Liver (tissue), 9 donors: ENCODE measurements around the gene EFNA3. TPM values are rescaled to one million over a fixed set of nuclear protein-coding genes. Genes with fewer than 3 reads are reported as not detected.

Source experiments
- DNase-seq: peaks from one replicate; pipeline ENCODE4 v3.0.0-alpha.2; 2017; ENCODE audit warnings: low spot score
- H3K27ac ChIP-seq, 2 donors: one replicate each; pipeline ENCODE4 v1.7.0; 2013; ENCODE audit warnings: inconsistent platforms in 2 of 2, low read length in 2 of 2, control low read depth in 1 of 2, low read depth in 1 of 2, mild to moderate bottlenecking in 1 of 2
- H3K27me3 ChIP-seq, 4 donors: one replicate each; pipeline versions ENCODE4 v1.6.1 to v1.7.0; 2013; ENCODE audit warnings: low read length in 3 of 4, inconsistent platforms in 1 of 4, mild to moderate bottlenecking in 1 of 4, moderate library complexity in 1 of 4; ENCODE audit not compliant: control insufficient read depth in 4 of 4, insufficient read depth in 4 of 4
- H3K36me3 ChIP-seq, 4 donors: one replicate each; pipeline versions ENCODE4 v1.6.1 to v1.7.0; 2013; ENCODE audit warnings: low read length in 3 of 4, mild to moderate bottlenecking in 3 of 4, low read depth in 1 of 4, moderate library complexity in 1 of 4; ENCODE audit not compliant: control insufficient read depth in 4 of 4, insufficient read depth in 3 of 4
- H3K4me1 ChIP-seq, 4 donors: one replicate each; pipeline versions ENCODE4 v1.6.1 to v1.7.0; 2013; ENCODE audit warnings: low read length in 3 of 4, mild to moderate bottlenecking in 3 of 4, moderate library complexity in 1 of 4; ENCODE audit not compliant: control insufficient read depth in 4 of 4, insufficient read depth in 4 of 4
- H3K4me3 ChIP-seq, 3 donors: one replicate each; pipeline versions ENCODE4 v1.6.1 to v1.7.0; 2013; ENCODE audit warnings: low read length in 3 of 3, control low read depth in 1 of 3, low read depth in 1 of 3, mild to moderate bottlenecking in 1 of 3
- H3K9ac ChIP-seq, 2 donors: one replicate each; pipeline ENCODE4 v1.7.0; 2013; ENCODE audit warnings: low read length in 2 of 2, mild to moderate bottlenecking in 2 of 2, moderate library complexity in 2 of 2, control low read depth in 1 of 2, low read depth in 1 of 2
- H3K9me3 ChIP-seq, 4 donors: one replicate each; pipeline versions ENCODE4 v1.6.1 to v1.7.0; 2013; ENCODE audit warnings: low read length in 3 of 4; ENCODE audit not compliant: control insufficient read depth in 4 of 4
- ATF3 ChIP-seq: IDR thresholded peaks from 2 replicates; pipeline ENCODE4 v1.6.1; 2016; ENCODE audit warnings: antibody characterized with exemption
- CTCF ChIP-seq: fragments of 150-350 bp; IDR thresholded peaks from 2 replicates; pipeline ENCODE4 v1.5.1; 2017; ENCODE audit warnings: improper control_type of control experiment, low read depth, low read length; ENCODE audit not compliant: missing input control
- EGR1 ChIP-seq, 2 donors: IDR thresholded peaks; 2 replicates each; pipeline ENCODE4 v1.6.1; 2016 to 2018; ENCODE audit warnings: antibody characterized with exemption in 2 of 2, low read depth in 2 of 2
- FOXA1 ChIP-seq: IDR thresholded peaks from 2 replicates; pipeline ENCODE4 v1.6.1; 2016; ENCODE audit warnings: antibody characterized with exemption
- FOXA2 ChIP-seq: IDR thresholded peaks from 2 replicates; pipeline ENCODE4 v1.6.1; 2016; ENCODE audit warnings: antibody characterized with exemption
- GABPA ChIP-seq, 2 donors: IDR thresholded peaks in 1 of 2; conservative IDR thresholded peaks in 1 of 2; 2 replicates each; pipeline ENCODE4 v1.6.1; 2016; ENCODE audit warnings: antibody characterized with exemption in 2 of 2, mild to moderate bottlenecking in 1 of 2, moderate library complexity in 1 of 2
- HNF4A ChIP-seq, 2 donors: conservative IDR thresholded peaks; 2 replicates each; pipeline ENCODE4 v1.6.1; 2016; ENCODE audit warnings: antibody characterized with exemption in 2 of 2, mild to moderate bottlenecking in 2 of 2
- HNF4G ChIP-seq: IDR thresholded peaks from 2 replicates; pipeline ENCODE4 v1.6.1; 2016; ENCODE audit warnings: antibody characterized with exemption
- JUND ChIP-seq, 2 donors: IDR thresholded peaks; 2 replicates each; pipeline ENCODE4 v1.6.1; 2016; ENCODE audit warnings: antibody characterized with exemption in 2 of 2
- MAX ChIP-seq: IDR thresholded peaks from 2 replicates; pipeline ENCODE4 v1.6.1; 2016; ENCODE audit warnings: antibody characterized with exemption
- NR2F2 ChIP-seq: IDR thresholded peaks from 2 replicates; pipeline ENCODE4 v1.6.1; 2016; ENCODE audit warnings: antibody characterized with exemption
- RAD21 ChIP-seq, 2 donors: IDR thresholded peaks; 2 replicates each; pipeline ENCODE4 v1.6.1; 2016; ENCODE audit warnings: antibody characterized with exemption in 2 of 2, mild to moderate bottlenecking in 2 of 2
- REST ChIP-seq: IDR thresholded peaks from 2 replicates; pipeline ENCODE4 v1.6.1; 2016; ENCODE audit warnings: antibody characterized with exemption, mild to moderate bottlenecking
- RXRA ChIP-seq, 2 donors: IDR thresholded peaks; 2 replicates each; pipeline ENCODE4 v1.6.1; 2017 to 2018; ENCODE audit warnings: antibody characterized with exemption in 2 of 2, mild to moderate bottlenecking in 1 of 2
- SP1 ChIP-seq: IDR thresholded peaks from 2 replicates; pipeline ENCODE4 v1.6.1; 2018; ENCODE audit warnings: antibody characterized with exemption, mild to moderate bottlenecking
- TAF1 ChIP-seq: conservative IDR thresholded peaks from 2 replicates; pipeline ENCODE4 v1.6.1; 2016; ENCODE audit warnings: antibody characterized with exemption, mild to moderate bottlenecking
- YY1 ChIP-seq: IDR thresholded peaks from 2 replicates; pipeline ENCODE4 v1.6.1; 2016; ENCODE audit warnings: antibody characterized with exemption, mild to moderate bottlenecking
- ZBTB33 ChIP-seq: IDR thresholded peaks from 2 replicates; pipeline ENCODE4 v1.6.1; 2016; ENCODE audit warnings: antibody characterized with exemption
- WGBS: extraction: QIAGEN DNeasy Blood & Tissue Kit; methylation state at CpG from one replicate; pipeline ENCODE4 v1.1.7; 2013; 5-methylcytosine and 5-hydroxymethylcytosine counted together
- polyA plus RNA-seq, 2 donors: library from polyadenylated mRNA; stranded (reverse) in 1 of 2; unstranded in 1 of 2; fragments of 200-250 nt in 1 of 2; fragments of >200 nt in 1 of 2; fragmentation: Nextera tagmentation in 1 of 2; extraction: Ambion mirVana in 1 of 2; gene quantifications; one replicate each; pipeline versions ENCODE4 v1.2.1 to v1.2.3, GENCODE V29; 2013 to 2015
- total RNA-seq, 2 donors: library from RNA; depleted of rRNA; stranded (reverse); fragments of >200 nt; gene quantifications; one replicate each; pipeline ENCODE4 v1.2.3, GENCODE V29; 2014
- donor health status: healthy.
- donor health status: healthy.
- donor health status: healthy.
- donor health status: healthy.
- donor health status: healthy.

Gene EFNA3
- total and polyA plus RNA-seq, 4 donors = 0.47 to 3.7 (median 1.1) TPM

- peak overlapping the region; percentile 99 to 100 for H3K9ac ChIP-seq
- H3K36me3 ChIP-seq = peaks cover 8 to 26% (median 19%) of the 10 kb centered on the region in 4 donors
Observed at GRCh38 chr1:155130272-155131006, 51.8 kb downstream of the EFNA3 start.

More at GRCh38 chr1:155130272-155131006, 51.8 kb downstream of the EFNA3 start:
- no peak for DNase-seq
- H3K27ac ChIP-seq = peak overlapping the region; percentile 99 to 100
- no peaks in the 10 kb centered on the region for H3K27me3 ChIP-seq
- no peaks in the 10 kb centered on the region for H3K9me3 ChIP-seq
- H3K4me3 ChIP-seq = peak overlapping the region; percentile 62 to 99 (median 93)
- 13% methylated on average over 6 of the region's 6 CpGs for WGBS
- H3K4me1 ChIP-seq = peaks cover 0 to 48% (median 35%) of the 10 kb centered on the region in 4 donors
- TF ChIP-seq FOXA2 (no peak), MAX (no peak), REST (no peak), YY1 (no peak), GABPA (IDR thresholded peaks at IDR 0.05 in 1 of 2, conservative IDR thresholded peaks at IDR 0.05 in 1 of 2) (no peak), HNF4A (conservative IDR thresholded peaks at IDR 0.05) (no peak), EGR1 (IDR thresholded peaks at IDR 0.05; ENCODE audit: low read depth in 2 of 2) (no peak), SP1 (no peak), RAD21 (IDR thresholded peaks at IDR 0.05) (no peak), ZBTB33 (no peak), FOXA1 (no peak), NR2F2 (no peak), RXRA (IDR thresholded peaks at IDR 0.05) (no peak), CTCF (no peak), TAF1 (no peak), HNF4G (no peak), ATF3 (no peak), JUND (IDR thresholded peaks at IDR 0.05) (no peak)
